Liver (tissue), 9 donors: Measurements from ENCODE around the gene ABCC8. TPM values are rescaled to one million over a fixed set of nuclear protein-coding genes. Genes with fewer than 3 reads are reported as not detected.

Experiments
- DNase-seq: peaks from one replicate; pipeline ENCODE4 v3.0.0-alpha.2; 2017; ENCODE audit warnings: low spot score
- H3K27ac ChIP-seq, 2 donors: one replicate each; pipeline ENCODE4 v1.7.0; 2013; ENCODE audit warnings: inconsistent platforms in 2 of 2, low read length in 2 of 2, control low read depth in 1 of 2, low read depth in 1 of 2, mild to moderate bottlenecking in 1 of 2
- H3K27me3 ChIP-seq, 4 donors: one replicate each; pipeline versions ENCODE4 v1.6.1 to v1.7.0; 2013; ENCODE audit warnings: low read length in 3 of 4, inconsistent platforms in 1 of 4, mild to moderate bottlenecking in 1 of 4, moderate library complexity in 1 of 4; ENCODE audit not compliant: control insufficient read depth in 4 of 4, insufficient read depth in 4 of 4
- H3K36me3 ChIP-seq, 4 donors: one replicate each; pipeline versions ENCODE4 v1.6.1 to v1.7.0; 2013; ENCODE audit warnings: low read length in 3 of 4, mild to moderate bottlenecking in 3 of 4, low read depth in 1 of 4, moderate library complexity in 1 of 4; ENCODE audit not compliant: control insufficient read depth in 4 of 4, insufficient read depth in 3 of 4
- H3K4me1 ChIP-seq, 4 donors: one replicate each; pipeline versions ENCODE4 v1.6.1 to v1.7.0; 2013; ENCODE audit warnings: low read length in 3 of 4, mild to moderate bottlenecking in 3 of 4, moderate library complexity in 1 of 4; ENCODE audit not compliant: control insufficient read depth in 4 of 4, insufficient read depth in 4 of 4
- H3K4me3 ChIP-seq, 3 donors: one replicate each; pipeline versions ENCODE4 v1.6.1 to v1.7.0; 2013; ENCODE audit warnings: low read length in 3 of 3, control low read depth in 1 of 3, low read depth in 1 of 3, mild to moderate bottlenecking in 1 of 3
- H3K9ac ChIP-seq, 2 donors: one replicate each; pipeline ENCODE4 v1.7.0; 2013; ENCODE audit warnings: low read length in 2 of 2, mild to moderate bottlenecking in 2 of 2, moderate library complexity in 2 of 2, control low read depth in 1 of 2, low read depth in 1 of 2
- H3K9me3 ChIP-seq, 4 donors: one replicate each; pipeline versions ENCODE4 v1.6.1 to v1.7.0; 2013; ENCODE audit warnings: low read length in 3 of 4; ENCODE audit not compliant: control insufficient read depth in 4 of 4
- ATF3 ChIP-seq: IDR thresholded peaks from 2 replicates; pipeline ENCODE4 v1.6.1; 2016; ENCODE audit warnings: antibody characterized with exemption
- CTCF ChIP-seq: fragments of 150-350 bp; IDR thresholded peaks from 2 replicates; pipeline ENCODE4 v1.5.1; 2017; ENCODE audit warnings: improper control_type of control experiment, low read depth, low read length; ENCODE audit not compliant: missing input control
- EGR1 ChIP-seq, 2 donors: IDR thresholded peaks; 2 replicates each; pipeline ENCODE4 v1.6.1; 2016 to 2018; ENCODE audit warnings: antibody characterized with exemption in 2 of 2, low read depth in 2 of 2
- FOXA1 ChIP-seq: IDR thresholded peaks from 2 replicates; pipeline ENCODE4 v1.6.1; 2016; ENCODE audit warnings: antibody characterized with exemption
- FOXA2 ChIP-seq: IDR thresholded peaks from 2 replicates; pipeline ENCODE4 v1.6.1; 2016; ENCODE audit warnings: antibody characterized with exemption
- GABPA ChIP-seq, 2 donors: IDR thresholded peaks in 1 of 2; conservative IDR thresholded peaks in 1 of 2; 2 replicates each; pipeline ENCODE4 v1.6.1; 2016; ENCODE audit warnings: antibody characterized with exemption in 2 of 2, mild to moderate bottlenecking in 1 of 2, moderate library complexity in 1 of 2
- HNF4A ChIP-seq, 2 donors: conservative IDR thresholded peaks; 2 replicates each; pipeline ENCODE4 v1.6.1; 2016; ENCODE audit warnings: antibody characterized with exemption in 2 of 2, mild to moderate bottlenecking in 2 of 2
- HNF4G ChIP-seq: IDR thresholded peaks from 2 replicates; pipeline ENCODE4 v1.6.1; 2016; ENCODE audit warnings: antibody characterized with exemption
- JUND ChIP-seq, 2 donors: IDR thresholded peaks; 2 replicates each; pipeline ENCODE4 v1.6.1; 2016; ENCODE audit warnings: antibody characterized with exemption in 2 of 2
- MAX ChIP-seq: IDR thresholded peaks from 2 replicates; pipeline ENCODE4 v1.6.1; 2016; ENCODE audit warnings: antibody characterized with exemption
- NR2F2 ChIP-seq: IDR thresholded peaks from 2 replicates; pipeline ENCODE4 v1.6.1; 2016; ENCODE audit warnings: antibody characterized with exemption
- RAD21 ChIP-seq, 2 donors: IDR thresholded peaks; 2 replicates each; pipeline ENCODE4 v1.6.1; 2016; ENCODE audit warnings: antibody characterized with exemption in 2 of 2, mild to moderate bottlenecking in 2 of 2
- REST ChIP-seq: IDR thresholded peaks from 2 replicates; pipeline ENCODE4 v1.6.1; 2016; ENCODE audit warnings: antibody characterized with exemption, mild to moderate bottlenecking
- RXRA ChIP-seq, 2 donors: IDR thresholded peaks; 2 replicates each; pipeline ENCODE4 v1.6.1; 2017 to 2018; ENCODE audit warnings: antibody characterized with exemption in 2 of 2, mild to moderate bottlenecking in 1 of 2
- SP1 ChIP-seq: IDR thresholded peaks from 2 replicates; pipeline ENCODE4 v1.6.1; 2018; ENCODE audit warnings: antibody characterized with exemption, mild to moderate bottlenecking
- TAF1 ChIP-seq: conservative IDR thresholded peaks from 2 replicates; pipeline ENCODE4 v1.6.1; 2016; ENCODE audit warnings: antibody characterized with exemption, mild to moderate bottlenecking
- YY1 ChIP-seq: IDR thresholded peaks from 2 replicates; pipeline ENCODE4 v1.6.1; 2016; ENCODE audit warnings: antibody characterized with exemption, mild to moderate bottlenecking
- ZBTB33 ChIP-seq: IDR thresholded peaks from 2 replicates; pipeline ENCODE4 v1.6.1; 2016; ENCODE audit warnings: antibody characterized with exemption
- WGBS: extraction: QIAGEN DNeasy Blood & Tissue Kit; methylation state at CpG from one replicate; pipeline ENCODE4 v1.1.7; 2013; 5-methylcytosine and 5-hydroxymethylcytosine counted together
- polyA plus RNA-seq, 2 donors: library from polyadenylated mRNA; stranded (reverse) in 1 of 2; unstranded in 1 of 2; fragments of 200-250 nt in 1 of 2; fragments of >200 nt in 1 of 2; fragmentation: Nextera tagmentation in 1 of 2; extraction: Ambion mirVana in 1 of 2; gene quantifications; one replicate each; pipeline versions ENCODE4 v1.2.1 to v1.2.3, GENCODE V29; 2013 to 2015
- total RNA-seq, 2 donors: library from RNA; depleted of rRNA; stranded (reverse); fragments of >200 nt; gene quantifications; one replicate each; pipeline ENCODE4 v1.2.3, GENCODE V29; 2014
- donor health status: healthy.
- donor health status: healthy.
- donor health status: healthy.
- donor health status: healthy.
- donor health status: healthy.

Gene ABCC8
- total and polyA plus RNA-seq, 4 donors, result 0.16 to 0.25 TPM; not detected in 2

GRCh38 chr11:17371614-17372013 is 105.0 kb downstream of the ABCC8 start:
- no peak overlapping the region for H3K9ac ChIP-seq
- H3K4me3 ChIP-seq, result peak overlapping the region in 1 of 3 donors; percentile 42
- TF ChIP-seq TAF1 (no peak), EGR1 (IDR thresholded peaks at IDR 0.05; ENCODE audit: low read depth in 2 of 2) (no peak), RAD21 (IDR thresholded peaks at IDR 0.05) (no peak), RXRA (IDR thresholded peaks at IDR 0.05) (no peak), JUND (IDR thresholded peaks at IDR 0.05) (no peak), HNF4A (conservative IDR thresholded peaks at IDR 0.05) (no peak), REST (no peak), CTCF (no peak), YY1 (no peak), ZBTB33 (no peak), ATF3 (no peak), FOXA1 (no peak), HNF4G (no peak), GABPA (IDR thresholded peaks at IDR 0.05 in 1 of 2, conservative IDR thresholded peaks at IDR 0.05 in 1 of 2) (no peak), NR2F2 (no peak), FOXA2 (no peak), MAX (no peak), SP1 (no peak)
- no peaks in the 10 kb centered on the region for H3K27me3 ChIP-seq
- DNase-seq, result no peak
- no peak overlapping the region for H3K27ac ChIP-seq
- H3K36me3 ChIP-seq, result peaks cover 0 to 4% (median 0%) of the 10 kb centered on the region in 4 donors
- H3K4me1 ChIP-seq, result no peaks in the 10 kb centered on the region
- peaks cover 36 to 58% (median 44%) of the 10 kb centered on the region in 4 donors for H3K9me3 ChIP-seq
- WGBS, result 55% methylated on average over 3 of the region's 3 CpGs
